PFSK-1 (cell line): ENCODE results near the gene EPDR1.

ENCODE experiments used
- FOXP2 ChIP-seq: optimal IDR thresholded peaks from 2 replicates; pipeline ENCODE3; 2011; ENCODE audit warnings: borderline replicate concordance, control low read depth, inconsistent platforms; ENCODE audit not compliant: insufficient read depth; ENCODE audit errors: extremely low read length, extremely low read depth
- POLR2AphosphoS5 ChIP-seq: IDR thresholded peaks from 2 replicates; pipeline ENCODE4 v1.6.1; 2012; ENCODE audit warnings: low read depth, mild to moderate bottlenecking, control low read depth, low read length, moderate library complexity
- REST ChIP-seq, 2 experiments: IDR thresholded peaks; 2 replicates each; pipeline versions ENCODE4 v1.6.1 to v1.8.0; 2011 to 2012; ENCODE audit warnings: low read depth in 2 of 2, low read length in 2 of 2, control low read depth in 1 of 2, inconsistent platforms in 1 of 2, mild to moderate bottlenecking in 1 of 2, moderate library complexity in 1 of 2; ENCODE audit not compliant: insufficient read depth in 1 of 2
- SIN3A ChIP-seq: IDR thresholded peaks from 2 replicates; pipeline ENCODE4 v1.6.1; 2012; ENCODE audit warnings: mild to moderate bottlenecking, low read length, moderate library complexity, borderline replicate concordance; ENCODE audit not compliant: insufficient read depth
- TAF1 ChIP-seq: IDR thresholded peaks from 2 replicates; pipeline ENCODE4 v1.6.1; 2012; ENCODE audit warnings: low read length, control low read depth, borderline replicate concordance; ENCODE audit not compliant: insufficient read depth

EPDR1 gene

GRCh38 chr7:37960483-37960882 lies 40.0 kb downstream of the EPDR1 start:
- TF ChIP-seq POLR2AphosphoS5, result no peak
- no peak for TF ChIP-seq REST (IDR thresholded peaks at IDR 0.05; ENCODE audit: insufficient read depth in 1 of 2, low read depth in 2 of 2, low read length in 2 of 2)
- no peak for TF ChIP-seq TAF1
- TF ChIP-seq SIN3A, result no peak
- TF ChIP-seq FOXP2, result no peak

- TF ChIP-seq TAF1 (no peak), POLR2AphosphoS5 (no peak), SIN3A (no peak), REST (IDR thresholded peaks at IDR 0.05; ENCODE audit: insufficient read depth in 1 of 2, low read depth in 2 of 2, low read length in 2 of 2) (no peak), FOXP2 (no peak)
Measured at GRCh38 chr7:37961251-37961650, 40.8 kb downstream of the EPDR1 start.

- TF ChIP-seq POLR2AphosphoS5 (no peak), TAF1 (no peak), REST (IDR thresholded peaks at IDR 0.05; ENCODE audit: insufficient read depth in 1 of 2, low read depth in 2 of 2, low read length in 2 of 2) (no peak), SIN3A (no peak), FOXP2 (no peak)
Measured at GRCh38 chr7:37964196-37964595, 43.8 kb downstream of the EPDR1 start.

GRCh38 chr7:37970211-37970610 lies 49.8 kb downstream of the EPDR1 start:
- TF ChIP-seq SIN3A (no peak), TAF1 (no peak), FOXP2 (no peak), POLR2AphosphoS5 (no peak), REST (IDR thresholded peaks at IDR 0.05; ENCODE audit: insufficient read depth in 1 of 2, low read depth in 2 of 2, low read length in 2 of 2) (no peak)

- TF ChIP-seq TAF1 (no peak), SIN3A (no peak), POLR2AphosphoS5 (no peak), FOXP2 (no peak), REST (IDR thresholded peaks at IDR 0.05; ENCODE audit: insufficient read depth in 1 of 2, low read depth in 2 of 2, low read length in 2 of 2) (no peak)
Measured at GRCh38 chr7:37971491-37971890, 51.1 kb downstream of the EPDR1 start.
